Large intestine (tissue), 3 donors: ENCODE data around the gene FBXW11. TPM values are rescaled to one million over a fixed set of nuclear protein-coding genes. Genes with fewer than 3 reads are reported as not detected.
"Not testable (repeated sequence)": the region's sequence is repeated elsewhere in the genome, so short reads cannot be mapped to it uniquely, and the experiment has no call there.

Experiments used
- DNase-seq, 2 donors: peaks; one replicate each; pipeline versions ENCODE4 v3.0.0 to v3.0.0-alpha.2; 2013
- H3K27ac ChIP-seq: one replicate; pipeline ENCODE4 v1.5.1; 2013; ENCODE audit warnings: low read length
- H3K27me3 ChIP-seq: 2 replicates; pipeline ENCODE4 v1.6.1; 2013; ENCODE audit warnings: low read length; ENCODE audit not compliant: control insufficient read depth, insufficient read depth
- H3K36me3 ChIP-seq: 2 replicates; pipeline ENCODE4 v1.6.1; 2013; ENCODE audit warnings: low read length; ENCODE audit not compliant: control insufficient read depth, insufficient read depth
- H3K4me1 ChIP-seq: one replicate; pipeline ENCODE4 v1.6.1; 2013; ENCODE audit warnings: low read length; ENCODE audit not compliant: control insufficient read depth, insufficient read depth
- H3K4me3 ChIP-seq: one replicate; pipeline ENCODE4 v1.5.1; 2013; ENCODE audit warnings: low read length
- H3K9me3 ChIP-seq: one replicate; pipeline ENCODE4 v1.6.1; 2013; ENCODE audit warnings: mild to moderate bottlenecking, low read depth, low read length, moderate library complexity; ENCODE audit not compliant: control insufficient read depth
- WGBS: methylation state at CpG from one replicate; pipeline ENCODE4 v1.1.5; 2013; ENCODE audit warnings: low lambda C conversion rate; ENCODE audit not compliant: insufficient coverage; 5-methylcytosine and 5-hydroxymethylcytosine counted together
- polyA plus RNA-seq: library from polyadenylated mRNA; unstranded; fragments of 120-200 nt; gene quantifications from one replicate; pipeline ENCODE4 v1.2.1, GENCODE V29; 2013

Gene FBXW11
- polyA plus RNA-seq, 1 donor, result 40.8 TPM

- no peaks in the 10 kb centered on the region for H3K4me1 ChIP-seq
Measured at GRCh38 chr5:171986772-171987171, 19.7 kb downstream of the FBXW11 start.

GRCh38 chr5:171984748-171985419 is 21.6 kb downstream of the FBXW11 start:
- WGBS, result 100% methylated on average over 1 of the region's 6 CpGs
- no peaks in the 10 kb centered on the region for H3K4me1 ChIP-seq

More at GRCh38 chr5:171986772-171987171, 19.7 kb downstream of the FBXW11 start:
- no peak for DNase-seq
- Histone ChIP-seq H3K27me3 (no peaks in the 10 kb centered on the region), H3K36me3 (peaks cover 2% of the 10 kb centered on the region), H3K4me3 (no peak overlapping the region), H3K27ac (no peak overlapping the region), H3K9me3 (no peaks in the 10 kb centered on the region)
- WGBS, result no CpG with 5 or more reads among the region's 4 CpGs

GRCh38 chr5:171981847-171982246 is 24.6 kb downstream of the FBXW11 start:
- H3K36me3 ChIP-seq, result peaks cover 2% of the 10 kb centered on the region
- WGBS, result 83% methylated on average over 1 of the region's 2 CpGs
- no peak overlapping the region for H3K27ac ChIP-seq
- no peaks in the 10 kb centered on the region for H3K4me1 ChIP-seq
- no peak for DNase-seq
- no peak overlapping the region for H3K4me3 ChIP-seq
- no peaks in the 10 kb centered on the region for H3K27me3 ChIP-seq
- H3K9me3 ChIP-seq, result peaks cover 10% of the 10 kb centered on the region

More at GRCh38 chr5:171984748-171985419, 21.6 kb downstream of the FBXW11 start:
- H3K4me3 ChIP-seq, result no peak overlapping the region
- DNase-seq, result no peak
- peaks cover 2% of the 10 kb centered on the region for H3K36me3 ChIP-seq
- no peak overlapping the region for H3K27ac ChIP-seq
- H3K9me3 ChIP-seq, result no peaks in the 10 kb centered on the region
- no peaks in the 10 kb centered on the region for H3K27me3 ChIP-seq

GRCh38 chr5:171980792-171981191 is 25.6 kb downstream of the FBXW11 start:
- Histone ChIP-seq H3K9me3 (peaks cover 10% of the 10 kb centered on the region), H3K4me3 (no peak overlapping the region), H3K4me1 (no peaks in the 10 kb centered on the region), H3K27ac (no peak overlapping the region), H3K36me3 (peaks cover 2% of the 10 kb centered on the region), H3K27me3 (no peaks in the 10 kb centered on the region)
- DNase-seq, result no peak
- no CpG with 5 or more reads among the region's 3 CpGs for WGBS

GRCh38 chr5:171979606-171980005 is 26.8 kb downstream of the FBXW11 start:
- H3K9me3 ChIP-seq, result peaks cover 10% of the 10 kb centered on the region
- H3K4me1 ChIP-seq, result no peaks in the 10 kb centered on the region
- no peaks in the 10 kb centered on the region for H3K27me3 ChIP-seq
- WGBS, result 100% methylated on average over 3 of the region's 8 CpGs
- H3K36me3 ChIP-seq, result peaks cover 2% of the 10 kb centered on the region
- H3K27ac ChIP-seq, result no peak overlapping the region
- DNase-seq, result no peak
- no peak overlapping the region for H3K4me3 ChIP-seq

- H3K4me3 ChIP-seq, result no peak overlapping the region
- H3K27ac ChIP-seq, result no peak overlapping the region
- no CpG with 5 or more reads among the region's 4 CpGs for WGBS
- no peak for DNase-seq
- H3K9me3 ChIP-seq, result peaks cover 10% of the 10 kb centered on the region
- peaks cover 2% of the 10 kb centered on the region for H3K36me3 ChIP-seq
- H3K4me1 ChIP-seq, result no peaks in the 10 kb centered on the region
- H3K27me3 ChIP-seq, result no peaks in the 10 kb centered on the region
Measured at GRCh38 chr5:171978519-171978918, 27.9 kb downstream of the FBXW11 start.

GRCh38 chr5:171978016-171978415 is 28.4 kb downstream of the FBXW11 start:
- Histone ChIP-seq H3K27me3 (no peaks in the 10 kb centered on the region), H3K9me3 (peaks cover 10% of the 10 kb centered on the region), H3K4me1 (no peaks in the 10 kb centered on the region), H3K27ac (no peak overlapping the region), H3K4me3 (no peak overlapping the region), H3K36me3 (peaks cover 2% of the 10 kb centered on the region)
- WGBS, result 100% methylated on average over 1 of the region's 1 CpG
- DNase-seq, result no peak

GRCh38 chr5:171977244-171977950 is 29.0 kb downstream of the FBXW11 start:
- H3K4me3 ChIP-seq, DNase-seq, H3K36me3 ChIP-seq, H3K4me1 ChIP-seq, H3K9me3 ChIP-seq, H3K27ac ChIP-seq, H3K27me3 ChIP-seq: not testable (repeated sequence)
- WGBS, result no CpG with 5 or more reads among the region's 6 CpGs

GRCh38 chr5:171975877-171976667 is 30.4 kb downstream of the FBXW11 start:
- no peak overlapping the region for H3K4me3 ChIP-seq
- no peaks in the 10 kb centered on the region for H3K36me3 ChIP-seq
- H3K4me1 ChIP-seq, result no peaks in the 10 kb centered on the region
- DNase-seq, result no peak
- no peak overlapping the region for H3K27ac ChIP-seq
- peaks cover 10% of the 10 kb centered on the region for H3K9me3 ChIP-seq
- H3K27me3 ChIP-seq, result no peaks in the 10 kb centered on the region
- no CpG with 5 or more reads among the region's 5 CpGs for WGBS

- Histone ChIP-seq H3K4me1 (no peaks in the 10 kb centered on the region), H3K36me3 (no peaks in the 10 kb centered on the region), H3K9me3 (peaks cover 10% of the 10 kb centered on the region), H3K4me3 (no peak overlapping the region), H3K27me3 (no peaks in the 10 kb centered on the region), H3K27ac (no peak overlapping the region)
- no CpG with 5 or more reads among the region's 3 CpGs for WGBS
- DNase-seq, result no peak
Measured at GRCh38 chr5:171975262-171975876, 31.1 kb downstream of the FBXW11 start.
